ENCODE results near the gene ANKRD28. TPM values are rescaled to one million over a fixed set of nuclear protein-coding genes. Genes with fewer than 3 reads are reported as not detected.
A peak's percentile ranks its signal among the peaks of the same experiment; 100 is the strongest.

The ANKRD28 gene
- total and polyA plus RNA-seq, 2 of the 8 experiments (the other 6 are each of a cell fraction or from before 2014, with no cell fraction given) = 39.1 to 61.7 TPM

DNA sequence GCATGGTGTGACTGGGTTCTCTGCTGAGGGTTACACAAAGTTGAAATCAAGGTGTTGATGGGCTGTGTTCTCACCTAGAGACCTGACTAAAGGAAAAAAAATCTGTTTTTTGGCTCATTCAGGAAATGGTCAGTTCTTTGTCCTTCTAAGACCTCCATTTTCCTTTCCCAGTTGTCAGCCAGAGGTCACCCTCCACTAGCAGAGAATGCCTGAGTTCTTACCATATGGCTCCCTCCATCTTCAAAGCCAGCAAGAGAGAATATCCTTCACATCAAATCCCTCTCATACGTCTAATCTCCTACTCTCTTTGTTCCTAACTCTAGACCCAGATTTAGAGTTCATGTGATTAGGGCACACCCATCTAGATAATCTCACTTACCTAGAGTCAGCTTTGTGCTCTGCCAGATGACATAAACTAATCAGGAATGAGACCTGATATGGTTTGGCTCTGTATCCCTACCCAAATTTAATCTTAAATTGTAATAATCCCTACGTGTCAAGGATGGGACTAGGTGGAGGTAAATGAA, 19.4 kb downstream of the ANKRD28 start (continued):
- TF ChIP-seq, protein P1, sequence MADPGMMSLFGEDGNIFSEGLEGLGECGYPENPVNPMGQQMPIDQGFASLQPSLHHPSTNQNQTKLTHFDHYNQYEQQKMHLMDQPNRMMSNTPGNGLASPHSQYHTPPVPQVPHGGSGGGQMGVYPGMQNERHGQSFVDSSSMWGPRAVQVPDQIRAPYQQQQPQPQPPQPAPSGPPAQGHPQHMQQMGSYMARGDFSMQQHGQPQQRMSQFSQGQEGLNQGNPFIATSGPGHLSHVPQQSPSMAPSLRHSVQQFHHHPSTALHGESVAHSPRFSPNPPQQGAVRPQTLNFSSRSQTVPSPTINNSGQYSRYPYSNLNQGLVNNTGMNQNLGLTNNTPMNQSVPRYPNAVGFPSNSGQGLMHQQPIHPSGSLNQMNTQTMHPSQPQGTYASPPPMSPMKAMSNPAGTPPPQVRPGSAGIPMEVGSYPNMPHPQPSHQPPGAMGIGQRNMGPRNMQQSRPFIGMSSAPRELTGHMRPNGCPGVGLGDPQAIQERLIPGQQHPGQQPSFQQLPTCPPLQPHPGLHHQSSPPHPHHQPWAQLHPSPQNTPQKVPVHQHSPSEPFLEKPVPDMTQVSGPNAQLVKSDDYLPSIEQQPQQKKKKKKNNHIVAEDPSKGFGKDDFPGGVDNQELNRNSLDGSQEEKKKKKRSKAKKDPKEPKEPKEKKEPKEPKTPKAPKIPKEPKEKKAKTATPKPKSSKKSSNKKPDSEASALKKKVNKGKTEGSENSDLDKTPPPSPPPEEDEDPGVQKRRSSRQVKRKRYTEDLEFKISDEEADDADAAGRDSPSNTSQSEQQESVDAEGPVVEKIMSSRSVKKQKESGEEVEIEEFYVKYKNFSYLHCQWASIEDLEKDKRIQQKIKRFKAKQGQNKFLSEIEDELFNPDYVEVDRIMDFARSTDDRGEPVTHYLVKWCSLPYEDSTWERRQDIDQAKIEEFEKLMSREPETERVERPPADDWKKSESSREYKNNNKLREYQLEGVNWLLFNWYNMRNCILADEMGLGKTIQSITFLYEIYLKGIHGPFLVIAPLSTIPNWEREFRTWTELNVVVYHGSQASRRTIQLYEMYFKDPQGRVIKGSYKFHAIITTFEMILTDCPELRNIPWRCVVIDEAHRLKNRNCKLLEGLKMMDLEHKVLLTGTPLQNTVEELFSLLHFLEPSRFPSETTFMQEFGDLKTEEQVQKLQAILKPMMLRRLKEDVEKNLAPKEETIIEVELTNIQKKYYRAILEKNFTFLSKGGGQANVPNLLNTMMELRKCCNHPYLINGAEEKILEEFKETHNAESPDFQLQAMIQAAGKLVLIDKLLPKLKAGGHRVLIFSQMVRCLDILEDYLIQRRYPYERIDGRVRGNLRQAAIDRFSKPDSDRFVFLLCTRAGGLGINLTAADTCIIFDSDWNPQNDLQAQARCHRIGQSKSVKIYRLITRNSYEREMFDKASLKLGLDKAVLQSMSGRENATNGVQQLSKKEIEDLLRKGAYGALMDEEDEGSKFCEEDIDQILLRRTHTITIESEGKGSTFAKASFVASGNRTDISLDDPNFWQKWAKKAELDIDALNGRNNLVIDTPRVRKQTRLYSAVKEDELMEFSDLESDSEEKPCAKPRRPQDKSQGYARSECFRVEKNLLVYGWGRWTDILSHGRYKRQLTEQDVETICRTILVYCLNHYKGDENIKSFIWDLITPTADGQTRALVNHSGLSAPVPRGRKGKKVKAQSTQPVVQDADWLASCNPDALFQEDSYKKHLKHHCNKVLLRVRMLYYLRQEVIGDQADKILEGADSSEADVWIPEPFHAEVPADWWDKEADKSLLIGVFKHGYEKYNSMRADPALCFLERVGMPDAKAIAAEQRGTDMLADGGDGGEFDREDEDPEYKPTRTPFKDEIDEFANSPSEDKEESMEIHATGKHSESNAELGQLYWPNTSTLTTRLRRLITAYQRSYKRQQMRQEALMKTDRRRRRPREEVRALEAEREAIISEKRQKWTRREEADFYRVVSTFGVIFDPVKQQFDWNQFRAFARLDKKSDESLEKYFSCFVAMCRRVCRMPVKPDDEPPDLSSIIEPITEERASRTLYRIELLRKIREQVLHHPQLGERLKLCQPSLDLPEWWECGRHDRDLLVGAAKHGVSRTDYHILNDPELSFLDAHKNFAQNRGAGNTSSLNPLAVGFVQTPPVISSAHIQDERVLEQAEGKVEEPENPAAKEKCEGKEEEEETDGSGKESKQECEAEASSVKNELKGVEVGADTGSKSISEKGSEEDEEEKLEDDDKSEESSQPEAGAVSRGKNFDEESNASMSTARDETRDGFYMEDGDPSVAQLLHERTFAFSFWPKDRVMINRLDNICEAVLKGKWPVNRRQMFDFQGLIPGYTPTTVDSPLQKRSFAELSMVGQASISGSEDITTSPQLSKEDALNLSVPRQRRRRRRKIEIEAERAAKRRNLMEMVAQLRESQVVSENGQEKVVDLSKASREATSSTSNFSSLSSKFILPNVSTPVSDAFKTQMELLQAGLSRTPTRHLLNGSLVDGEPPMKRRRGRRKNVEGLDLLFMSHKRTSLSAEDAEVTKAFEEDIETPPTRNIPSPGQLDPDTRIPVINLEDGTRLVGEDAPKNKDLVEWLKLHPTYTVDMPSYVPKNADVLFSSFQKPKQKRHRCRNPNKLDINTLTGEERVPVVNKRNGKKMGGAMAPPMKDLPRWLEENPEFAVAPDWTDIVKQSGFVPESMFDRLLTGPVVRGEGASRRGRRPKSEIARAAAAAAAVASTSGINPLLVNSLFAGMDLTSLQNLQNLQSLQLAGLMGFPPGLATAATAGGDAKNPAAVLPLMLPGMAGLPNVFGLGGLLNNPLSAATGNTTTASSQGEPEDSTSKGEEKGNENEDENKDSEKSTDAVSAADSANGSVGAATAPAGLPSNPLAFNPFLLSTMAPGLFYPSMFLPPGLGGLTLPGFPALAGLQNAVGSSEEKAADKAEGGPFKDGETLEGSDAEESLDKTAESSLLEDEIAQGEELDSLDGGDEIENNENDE (IDR thresholded peaks at IDR 0.05; ENCODE audit: insufficient replicate concordance, low read length) = no peak
- TF ChIP-seq RAD21 (IDR thresholded peaks at IDR 0.05 in 1 of 2, conservative IDR thresholded peaks at IDR 0.05 in 1 of 2; ENCODE audit: low read depth in 2 of 2, low read length in 2 of 2) (peak in 1 of 2 experiments; percentile 18; a peak in 2 of 4 replicates), MAFK (IDR thresholded peaks at IDR 0.05; ENCODE audit: low read depth, low read length) (no peak), CHD1 (IDR thresholded peaks at IDR 0.05; ENCODE audit: low read depth, low read length) (no peak)
- TF ChIP-seq, protein P2, sequence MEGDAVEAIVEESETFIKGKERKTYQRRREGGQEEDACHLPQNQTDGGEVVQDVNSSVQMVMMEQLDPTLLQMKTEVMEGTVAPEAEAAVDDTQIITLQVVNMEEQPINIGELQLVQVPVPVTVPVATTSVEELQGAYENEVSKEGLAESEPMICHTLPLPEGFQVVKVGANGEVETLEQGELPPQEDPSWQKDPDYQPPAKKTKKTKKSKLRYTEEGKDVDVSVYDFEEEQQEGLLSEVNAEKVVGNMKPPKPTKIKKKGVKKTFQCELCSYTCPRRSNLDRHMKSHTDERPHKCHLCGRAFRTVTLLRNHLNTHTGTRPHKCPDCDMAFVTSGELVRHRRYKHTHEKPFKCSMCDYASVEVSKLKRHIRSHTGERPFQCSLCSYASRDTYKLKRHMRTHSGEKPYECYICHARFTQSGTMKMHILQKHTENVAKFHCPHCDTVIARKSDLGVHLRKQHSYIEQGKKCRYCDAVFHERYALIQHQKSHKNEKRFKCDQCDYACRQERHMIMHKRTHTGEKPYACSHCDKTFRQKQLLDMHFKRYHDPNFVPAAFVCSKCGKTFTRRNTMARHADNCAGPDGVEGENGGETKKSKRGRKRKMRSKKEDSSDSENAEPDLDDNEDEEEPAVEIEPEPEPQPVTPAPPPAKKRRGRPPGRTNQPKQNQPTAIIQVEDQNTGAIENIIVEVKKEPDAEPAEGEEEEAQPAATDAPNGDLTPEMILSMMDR (IDR thresholded peaks at IDR 0.05; ENCODE audit: control extremely low read depth in 1 of 3, insufficient read depth in 1 of 3, low read depth in 1 of 3, low read length in 3 of 3) = 0 out of 4 replicates have a peak, but pooled peaks of 1 of the 3 experiments have one; percentile 4
